DMS53 (cell line): ENCODE results near the gene NCF1.
"Not testable (repeated sequence)": the region's sequence is repeated elsewhere in the genome, so short reads cannot be mapped to it uniquely, and the experiment has no call there.

Experiments
- DNase-seq: peaks from one replicate; lab custom pipeline; 2025; lab: John Stamatoyannopoulos, UW

The NCF1 gene

GRCh38 chr7:74773760-74774750 is at the start of gene NCF1:
NCF1 (plus strand) TSS chr7:74774011; CDS start chr7:74774032, 21 bp downstream.
- DNase-seq: not testable (repeated sequence)

- no peak for DNase-seq
These were observed 48.0 kb upstream of the NCF1 start for GRCh38 chr7:74725840-74726239.

DNA sequence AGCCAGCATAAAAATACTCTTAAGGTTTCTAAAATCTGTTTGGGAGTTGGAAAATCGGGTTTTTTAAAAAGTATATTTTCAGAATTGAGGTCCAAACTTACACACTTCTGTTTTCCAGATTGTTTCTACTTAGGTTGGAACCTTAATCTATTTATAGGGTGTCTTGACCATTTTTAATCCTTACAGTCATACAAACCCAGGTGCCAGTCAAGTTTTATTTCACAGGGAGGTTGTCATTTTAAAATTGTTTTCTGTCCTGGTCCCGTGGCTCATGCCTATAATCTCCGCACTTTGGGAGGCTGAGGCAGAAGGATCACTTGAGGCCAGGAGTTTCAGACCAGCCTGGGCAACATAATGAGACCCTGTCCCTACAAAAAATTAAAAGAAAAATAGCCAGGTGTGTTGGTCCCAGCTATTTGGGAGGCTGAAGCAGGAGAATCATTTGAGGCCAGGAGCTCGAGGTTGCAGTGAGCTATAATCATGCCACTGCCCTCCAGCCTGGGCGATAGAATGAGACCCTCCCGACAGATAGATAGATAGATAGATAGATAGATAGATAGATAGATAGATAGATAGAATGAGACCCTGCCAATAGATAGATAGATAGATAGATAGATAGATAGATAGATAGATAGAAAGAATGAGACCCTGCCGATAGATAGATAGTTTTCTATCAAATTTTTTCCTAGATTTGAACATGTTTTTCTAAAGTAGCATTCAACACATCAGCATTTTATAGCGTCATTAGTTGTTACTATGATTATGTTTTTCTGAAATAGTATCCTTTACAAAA is 47.3 kb upstream of the NCF1 start:
- DNase-seq: no peak

DNA sequence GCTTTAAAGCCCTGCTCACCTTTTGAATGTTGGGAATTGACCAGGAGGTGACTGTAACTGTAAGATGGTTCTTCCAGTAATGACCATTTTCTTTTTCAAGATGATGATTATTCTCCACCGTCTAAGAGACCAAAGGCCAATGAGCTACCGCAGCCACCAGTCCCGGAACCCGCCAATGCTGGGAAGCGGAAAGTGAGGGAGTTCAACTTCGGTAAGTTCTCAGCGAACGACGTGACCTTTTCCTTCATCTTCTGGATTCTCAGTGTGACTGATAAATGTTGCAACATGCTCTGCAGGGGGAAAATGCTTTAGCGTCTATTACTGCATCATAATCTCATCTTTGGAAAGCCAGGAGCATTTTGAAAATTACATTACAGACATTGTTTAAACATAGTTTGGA is 45.1 kb upstream of the NCF1 start:
- not testable (repeated sequence) for DNase-seq

- not testable (repeated sequence) for DNase-seq
These were observed 43.6 kb upstream of the NCF1 start for GRCh38 chr7:74730186-74730585.

DNA sequence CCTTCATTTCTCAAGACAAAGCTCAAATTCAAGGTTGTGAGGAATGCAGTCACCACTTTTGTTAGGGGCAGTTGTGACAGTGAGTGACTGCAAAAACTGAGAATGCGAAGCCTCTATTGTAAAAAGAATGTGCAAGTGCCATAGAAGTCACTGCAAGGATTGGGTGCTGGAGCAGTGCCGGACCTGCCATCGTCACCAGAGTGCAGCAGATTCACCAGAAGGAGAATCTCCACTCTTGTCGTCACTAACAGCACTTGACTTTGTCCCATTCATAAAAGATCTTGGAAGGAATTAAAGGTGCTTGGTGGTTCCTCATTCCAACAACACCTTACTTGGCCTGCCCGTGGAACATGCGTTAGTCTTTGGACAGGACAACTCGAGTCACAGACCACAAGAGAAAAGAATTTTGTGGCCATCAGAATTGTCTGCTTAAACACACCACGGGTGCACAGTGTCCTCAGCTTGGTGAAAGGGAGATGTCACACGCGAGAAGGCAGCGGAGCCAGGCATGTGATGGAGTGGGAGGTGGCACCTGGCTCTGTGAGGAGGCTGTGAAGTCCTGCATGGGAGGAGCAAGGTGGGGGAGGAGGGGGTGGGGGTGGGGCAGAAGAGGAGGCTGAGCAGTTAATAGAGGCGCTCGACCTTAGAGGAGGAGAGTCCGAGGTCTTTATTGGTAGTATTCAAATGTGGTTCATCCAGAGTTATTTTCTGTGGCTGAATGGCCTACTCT is 33.7 kb upstream of the NCF1 start:
- DNase-seq: not testable (repeated sequence)

DNA sequence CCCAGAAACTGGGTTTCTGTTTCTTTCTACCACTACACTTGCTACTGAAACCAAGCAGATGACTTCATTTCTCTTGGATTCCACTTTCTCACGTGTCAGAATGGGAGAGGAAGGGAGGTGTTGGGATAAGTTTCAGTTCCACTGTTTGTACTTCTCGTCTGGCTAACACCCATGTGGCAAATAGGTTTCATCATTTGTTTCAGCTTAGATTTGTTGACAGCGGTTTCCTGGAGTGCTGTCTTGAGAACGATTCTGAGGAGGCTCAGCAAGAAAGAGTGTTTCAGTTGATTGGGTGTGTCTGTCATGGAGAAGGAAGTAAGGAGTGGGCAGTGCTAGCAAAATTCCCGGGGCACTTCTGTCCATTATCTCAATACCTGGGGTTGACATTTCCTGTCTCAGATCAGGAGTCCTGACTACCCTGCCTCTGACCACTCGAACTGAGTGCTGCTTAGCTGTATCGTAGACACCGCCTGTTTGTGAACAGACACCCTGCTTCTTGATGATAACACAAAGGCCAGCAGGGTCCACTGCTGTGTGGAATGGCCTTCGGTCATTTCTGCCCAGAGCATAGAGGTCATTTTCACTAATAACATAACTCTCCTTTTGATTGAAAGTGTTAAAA is 29.8 kb upstream of the NCF1 start:
- DNase-seq: not testable (repeated sequence)

GRCh38 chr7:74753921-74754482 is 19.8 kb upstream of the NCF1 start:
- not testable (repeated sequence) for DNase-seq

GRCh38 chr7:74756673-74757072 is 17.1 kb upstream of the NCF1 start:
- DNase-seq: not testable (repeated sequence)

DNA sequence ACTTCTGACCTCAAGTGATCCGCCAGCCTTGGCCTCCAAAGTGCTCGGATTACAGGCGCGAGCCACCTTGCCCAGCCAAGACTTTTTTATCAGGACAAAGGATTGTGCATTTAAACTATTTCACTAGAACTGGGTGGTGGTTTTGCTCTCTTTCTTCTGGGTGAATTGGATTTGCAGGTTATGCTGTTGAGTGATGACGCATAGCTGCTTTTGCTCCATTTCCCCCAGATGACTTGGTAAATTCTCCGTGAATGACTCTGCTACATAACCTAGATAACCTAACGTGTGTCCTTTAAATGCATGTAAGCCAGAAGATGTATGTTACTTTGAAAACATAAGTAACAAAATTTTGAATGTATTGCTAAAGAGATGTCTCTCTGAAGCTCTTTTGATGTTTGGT is 15.5 kb upstream of the NCF1 start:
- DNase-seq: not testable (repeated sequence)

- DNase-seq: not testable (repeated sequence)
These were observed 14.8 kb upstream of the NCF1 start for GRCh38 chr7:74758982-74759381.

- DNase-seq: not testable (repeated sequence)
These were observed 8.4 kb upstream of the NCF1 start for GRCh38 chr7:74765205-74765918.

DNA sequence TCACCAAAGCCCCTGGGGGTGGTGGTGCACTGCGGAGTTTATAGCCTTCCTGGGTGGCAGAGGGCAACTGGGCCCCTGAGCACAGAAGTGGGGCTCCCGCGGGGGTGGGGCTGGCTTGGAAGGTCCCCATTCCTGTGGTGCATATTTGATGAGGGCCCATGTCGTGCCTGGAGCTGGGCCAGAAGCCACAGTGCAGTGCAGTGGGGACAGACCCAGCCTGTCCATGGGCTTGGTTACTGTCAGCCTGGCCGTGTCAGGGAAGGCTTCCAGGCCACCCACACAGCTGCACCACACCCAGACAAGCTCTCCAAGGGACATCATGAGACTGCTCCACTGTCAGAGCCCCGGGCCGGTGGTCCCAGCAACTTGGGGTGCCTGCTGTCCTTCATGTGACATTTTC is 7.3 kb upstream of the NCF1 start:
- not testable (repeated sequence) for DNase-seq

- DNase-seq: not testable (repeated sequence)
These were observed 6.8 kb upstream of the NCF1 start for GRCh38 chr7:74766991-74767390.

DNA sequence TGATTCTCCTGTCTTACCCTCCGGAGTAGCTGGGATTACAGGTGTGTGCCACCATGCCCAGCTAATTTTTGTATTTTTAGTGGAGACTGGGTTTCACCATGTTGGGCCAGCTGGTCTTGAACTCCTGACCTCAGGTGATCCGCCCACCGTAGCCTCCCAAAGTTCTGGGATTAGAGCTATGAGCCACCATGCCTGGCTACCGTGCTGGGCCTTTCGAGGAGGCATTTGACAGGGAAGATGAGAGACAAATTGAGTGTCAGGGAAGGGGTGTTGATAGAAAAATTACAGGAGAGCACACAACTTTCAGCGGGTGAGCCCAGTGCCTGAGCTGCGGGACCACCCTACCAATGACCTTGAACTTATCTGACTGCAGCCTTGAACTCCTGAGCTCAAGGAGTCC is 3.7 kb upstream of the NCF1 start:
- DNase-seq: not testable (repeated sequence)

- DNase-seq: not testable (repeated sequence)
These were observed 1.7 kb upstream of the NCF1 start for GRCh38 chr7:74772093-74772492.

GRCh38 chr7:74775111-74775510 is 1.3 kb downstream of the NCF1 start:
- not testable (repeated sequence) for DNase-seq

- not testable (repeated sequence) for DNase-seq
These were observed 5.2 kb downstream of the NCF1 start for GRCh38 chr7:74779053-74779452.

- not testable (repeated sequence) for DNase-seq
These were observed 7.9 kb downstream of the NCF1 start for GRCh38 chr7:74781746-74782145.

DNA sequence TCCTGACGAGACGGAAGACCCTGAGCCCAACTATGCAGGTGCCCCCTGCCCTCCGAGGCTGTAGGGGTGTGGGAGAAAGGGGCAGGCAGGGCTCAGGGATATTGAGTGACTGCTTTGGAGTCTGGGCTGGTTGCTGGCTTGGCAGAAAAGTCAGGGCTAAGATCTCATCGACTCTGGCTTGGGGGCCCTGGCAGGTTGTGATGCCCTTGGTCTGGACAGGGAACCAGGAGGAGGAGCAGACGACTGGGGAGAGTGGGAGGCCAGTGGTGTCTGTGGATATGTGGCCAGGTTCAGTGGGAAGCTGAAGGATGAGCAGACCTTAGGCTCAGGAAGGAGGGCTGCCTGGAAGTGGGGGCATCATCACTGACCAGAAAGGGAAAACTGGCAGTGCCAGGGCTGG is 9.8 kb downstream of the NCF1 start:
- not testable (repeated sequence) for DNase-seq
